ENCODE data around the gene CSPG4.
"Not testable (repeated sequence)": the region's sequence is repeated elsewhere in the genome, so short reads cannot be mapped to it uniquely, and the experiment has no call there.

The CSPG4 gene

DNA sequence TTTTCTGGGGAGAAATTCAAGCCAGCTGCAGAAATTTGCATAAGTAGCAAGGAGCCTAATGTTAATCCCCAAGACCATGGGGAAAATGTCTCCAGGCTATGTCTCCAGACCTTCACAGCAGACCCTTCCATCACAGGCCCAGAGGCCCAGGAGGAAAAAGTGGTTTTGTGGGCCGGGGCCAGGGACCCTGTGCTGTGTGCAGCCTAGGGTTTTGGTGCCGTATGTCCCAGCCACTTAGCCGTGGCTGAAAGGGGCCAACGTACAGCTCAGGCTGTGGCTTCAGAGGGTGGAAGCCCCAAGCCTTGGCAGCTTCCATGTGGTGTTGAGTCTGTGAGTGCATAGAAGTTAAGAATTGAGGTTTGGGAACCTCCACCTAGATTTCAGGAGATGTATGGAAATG lies 29.7 kb upstream of the CSPG4 start:
- DNase-seq (ENCODE audit: low read depth in 1 of 2, low spot score in 1 of 2) = not testable (repeated sequence)

GRCh38 chr15:75739791-75740190 lies 27.1 kb upstream of the CSPG4 start:
- DNase-seq (ENCODE audit: low read depth in 1 of 2, low spot score in 1 of 2) = no peak

GRCh38 chr15:75738647-75739325 lies 26.1 kb upstream of the CSPG4 start:
- peak; percentile 72 to 82 for DNase-seq (ENCODE audit: low read depth in 1 of 2, low spot score in 1 of 2)

DNA sequence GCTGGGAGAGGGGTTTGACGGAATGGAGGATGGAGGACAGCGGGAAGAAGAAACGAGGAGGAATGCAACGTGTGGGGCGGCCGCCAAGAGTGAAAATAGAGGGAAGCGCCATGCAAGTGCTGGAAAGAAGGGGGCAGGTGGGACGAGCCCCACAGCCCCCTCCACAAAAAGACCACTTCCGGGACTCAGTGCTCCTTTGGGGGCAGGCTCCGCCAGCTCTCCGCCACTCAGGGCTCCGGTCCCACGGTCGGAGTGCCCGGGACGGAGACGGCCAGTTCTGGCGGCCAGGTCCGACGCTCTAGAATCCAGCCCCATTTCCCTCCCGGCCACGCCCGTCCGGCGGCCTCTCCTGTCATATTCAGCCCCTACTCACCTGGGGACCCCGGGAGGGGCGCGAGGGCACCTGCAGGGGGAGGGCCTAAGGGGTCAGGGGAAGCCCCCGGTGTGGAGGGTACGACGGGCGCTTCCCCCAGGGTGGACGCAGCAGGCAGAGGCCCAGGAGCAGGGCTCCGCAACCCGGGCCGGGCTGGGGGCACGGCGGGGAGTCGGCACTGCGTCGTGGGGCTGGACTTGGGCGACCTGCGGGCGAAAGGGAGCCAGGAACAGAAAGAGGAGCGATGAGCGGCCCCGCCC lies 25.5 kb upstream of the CSPG4 start:
- DNase-seq (ENCODE audit: low read depth in 1 of 2, low spot score in 1 of 2) = no peak

DNA sequence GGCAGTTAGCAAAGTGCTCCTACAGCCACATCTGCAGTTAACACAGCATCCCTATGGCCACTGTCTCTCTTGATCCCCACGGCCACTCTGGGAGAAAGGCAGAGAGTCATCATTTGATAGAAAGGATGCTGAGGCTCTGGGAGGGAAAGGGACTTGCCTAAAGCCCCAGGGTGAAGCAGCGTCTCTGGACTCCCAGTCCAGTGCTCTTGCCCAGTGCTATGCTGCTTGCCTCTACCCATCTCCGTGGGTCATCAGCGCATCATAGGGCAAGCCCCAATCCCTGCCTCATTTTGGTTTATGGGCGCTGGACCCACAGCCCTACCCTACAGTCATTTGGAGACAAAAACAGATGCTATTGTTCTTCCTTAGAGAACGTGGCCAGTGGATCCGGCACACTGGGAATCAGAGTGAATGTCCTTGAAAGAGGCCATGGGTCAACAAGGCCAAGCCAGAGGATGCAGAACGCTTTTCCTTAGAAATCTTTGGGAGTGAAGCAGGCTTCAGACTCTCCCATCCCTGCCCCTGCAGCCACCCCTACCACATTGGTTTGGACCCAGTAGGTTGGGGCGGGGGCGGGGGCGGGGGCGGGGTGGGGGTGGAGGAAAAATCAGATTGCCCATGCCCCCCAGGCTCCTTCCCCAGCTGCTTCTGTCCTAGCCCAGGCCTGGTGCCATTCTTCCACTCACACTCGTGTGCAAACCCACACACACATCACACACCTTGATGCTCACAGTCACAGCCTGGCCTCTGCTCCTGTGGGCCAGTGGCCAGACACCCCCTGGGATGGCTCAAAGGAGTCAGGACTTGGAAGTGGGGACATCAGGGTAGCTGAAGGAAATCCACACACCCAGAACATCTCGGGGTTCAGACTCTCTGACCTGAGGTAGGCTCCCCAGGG lies 24.7 kb upstream of the CSPG4 start:
- DNase-seq (ENCODE audit: low read depth in 1 of 2, low spot score in 1 of 2) = not testable (repeated sequence)

GRCh38 chr15:75736256-75736655 lies 23.6 kb upstream of the CSPG4 start:
- no peak for DNase-seq (ENCODE audit: low read depth in 1 of 2, low spot score in 1 of 2)

DNA sequence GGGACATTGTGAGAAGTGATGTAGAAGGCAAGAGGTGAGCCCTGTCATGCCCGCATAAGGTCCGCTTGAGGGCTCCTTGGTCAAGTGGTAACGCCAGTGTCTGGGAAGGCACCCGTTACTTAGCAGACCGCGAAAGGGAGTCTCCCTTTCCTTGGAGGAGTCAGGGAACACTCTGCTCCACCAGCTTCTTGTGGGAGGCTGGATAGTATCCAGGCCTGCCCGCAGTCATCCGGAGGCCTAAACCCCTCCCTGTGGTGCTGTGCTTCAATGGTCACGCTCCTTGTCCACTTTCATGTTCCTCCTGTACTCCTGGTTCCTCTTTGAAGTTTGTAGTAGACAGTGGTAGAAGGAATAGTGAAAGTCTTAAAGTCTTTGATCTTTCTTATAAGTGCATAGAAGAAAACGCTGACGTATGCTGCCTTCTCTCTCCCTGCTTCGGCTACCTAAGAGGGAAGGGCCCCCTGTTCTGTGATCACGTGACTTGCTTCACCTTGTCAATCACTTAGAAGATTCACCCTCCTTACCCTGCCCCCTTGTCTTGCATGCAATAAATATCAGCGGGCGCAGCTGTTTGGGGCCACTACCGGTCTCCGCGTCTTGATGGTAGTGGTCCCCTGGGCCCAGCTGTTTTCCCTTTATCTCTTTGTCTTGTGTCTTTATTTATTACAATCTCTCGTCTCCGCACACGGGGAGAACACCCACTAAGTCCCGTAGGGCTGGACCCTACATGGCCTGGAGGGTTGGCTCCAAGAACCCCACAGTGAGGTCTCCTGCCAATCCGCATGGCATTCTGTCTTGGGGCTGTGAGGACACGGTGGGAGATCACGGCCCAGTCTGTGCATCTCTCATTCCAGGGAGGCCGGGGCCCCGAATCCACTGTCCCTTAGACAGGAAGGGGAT lies 22.5 kb upstream of the CSPG4 start:
- not testable (repeated sequence) for DNase-seq (ENCODE audit: low read depth in 1 of 2, low spot score in 1 of 2)

GRCh38 chr15:75733761-75734651 lies 21.4 kb upstream of the CSPG4 start:
- no peak for DNase-seq (ENCODE audit: low read depth in 1 of 2, low spot score in 1 of 2)

- DNase-seq (ENCODE audit: low read depth in 1 of 2, low spot score in 1 of 2) = peak in 1 of 2 donors; percentile 26
Observed at GRCh38 chr15:75732809-75733451, 20.3 kb upstream of the CSPG4 start.

GRCh38 chr15:75732177-75732808 lies 19.6 kb upstream of the CSPG4 start:
- DNase-seq (ENCODE audit: low read depth in 1 of 2, low spot score in 1 of 2) = no peak

GRCh38 chr15:75731248-75732151 lies 18.9 kb upstream of the CSPG4 start:
- DNase-seq (ENCODE audit: low read depth in 1 of 2, low spot score in 1 of 2) = no peak

DNA sequence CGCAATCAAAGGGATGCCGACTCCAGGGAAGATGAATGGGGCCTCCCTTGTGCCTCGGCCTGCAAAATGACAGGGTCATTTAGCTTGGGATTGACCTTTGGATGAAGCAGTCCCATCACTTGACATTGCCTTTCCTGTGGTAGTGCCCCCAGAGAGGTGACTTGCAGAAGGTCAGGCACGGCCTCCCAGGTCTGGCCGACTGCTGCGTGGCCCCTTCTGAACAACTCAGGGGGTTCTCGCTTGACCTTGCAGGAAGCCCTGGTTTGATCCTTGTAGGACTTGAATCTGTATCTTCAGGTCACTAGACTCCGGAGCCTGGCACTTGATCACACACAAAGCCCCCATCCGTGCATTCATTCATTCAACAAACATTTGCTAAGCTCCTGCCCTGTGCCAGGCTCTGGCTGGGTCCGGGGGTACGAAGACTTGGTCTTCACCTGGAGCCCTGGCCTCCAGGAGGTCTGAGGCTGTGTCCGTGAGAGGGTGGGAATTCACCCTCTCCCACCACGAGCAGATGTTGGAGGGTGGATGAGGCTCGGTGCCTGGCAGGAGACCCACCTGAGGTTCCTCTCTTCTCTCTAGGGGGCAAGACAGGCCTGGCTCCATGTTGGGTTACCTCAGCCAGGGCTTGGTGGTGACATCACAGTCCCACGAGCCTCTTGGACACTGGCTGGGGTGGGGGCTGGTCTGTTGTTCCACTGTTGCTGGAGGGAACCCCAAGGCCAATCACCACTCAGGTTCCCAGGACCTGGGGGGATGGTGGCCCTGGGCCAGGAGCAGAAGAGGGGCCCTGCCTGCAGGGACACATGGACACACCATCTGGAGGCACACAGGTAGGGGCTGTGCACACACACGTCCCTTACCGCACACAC lies 18.0 kb upstream of the CSPG4 start:
- not testable (repeated sequence) for DNase-seq (ENCODE audit: low read depth in 1 of 2, low spot score in 1 of 2)

DNA sequence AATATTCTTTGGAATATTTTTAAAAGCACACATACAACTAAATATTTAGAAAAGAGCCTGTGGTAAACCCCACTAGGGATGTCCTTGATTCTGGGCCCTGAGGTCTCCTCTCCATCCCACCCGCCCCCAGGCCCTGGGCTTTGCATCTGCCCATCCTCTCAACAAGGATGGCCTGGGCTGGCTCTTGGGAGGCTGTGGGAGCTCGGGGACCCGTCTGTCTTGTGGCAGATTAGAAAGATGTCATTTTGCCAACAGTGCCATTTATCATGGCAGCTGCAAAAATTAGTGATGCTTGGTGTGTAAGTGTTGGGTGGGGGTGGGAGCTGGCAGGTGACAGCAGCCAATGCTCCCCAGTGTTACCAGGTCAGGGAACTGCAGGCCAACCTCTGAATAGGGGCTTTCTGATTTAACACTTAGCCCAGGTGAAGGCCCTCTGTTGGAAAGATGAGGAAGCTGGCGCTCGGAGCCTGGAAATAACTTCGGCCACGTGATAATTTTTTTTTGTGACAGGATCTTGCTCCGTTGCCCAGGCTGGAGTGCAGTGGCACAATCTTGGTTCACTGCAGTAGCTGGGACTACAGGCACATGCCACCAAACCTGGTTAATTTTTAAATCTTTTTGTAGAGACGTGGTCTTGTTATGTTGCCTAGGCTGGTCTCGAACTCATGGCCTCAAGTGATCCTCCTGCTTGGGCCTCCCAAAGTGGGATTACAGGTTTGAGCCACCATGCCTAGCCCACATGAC lies 16.9 kb upstream of the CSPG4 start:
- DNase-seq (ENCODE audit: low read depth in 1 of 2, low spot score in 1 of 2) = no peak

GRCh38 chr15:75727851-75728715 lies 15.4 kb upstream of the CSPG4 start:
- peak; percentile 49 to 54 for DNase-seq (ENCODE audit: low read depth in 1 of 2, low spot score in 1 of 2)

- no peak for DNase-seq (ENCODE audit: low read depth in 1 of 2, low spot score in 1 of 2)
Observed at GRCh38 chr15:75727031-75727531, 14.4 kb upstream of the CSPG4 start.

Data from activated CD4-positive, alpha-beta T cell treated with anti-CD3 and anti-CD28 coated beads, Interleukin-2, amount 50 U/mL, for 24 hours (primary cell).